Measurements from ENCODE around the gene SCCPDH. TPM values are rescaled to one million over a fixed set of nuclear protein-coding genes. Genes with fewer than 3 reads are reported as not detected.
"Not testable (repeated sequence)": the region's sequence is repeated elsewhere in the genome, so short reads cannot be mapped to it uniquely, and the experiment has no call there.

The SCCPDH gene
- total and polyA plus RNA-seq, 9 of the 15 experiments (the other 6 are each of a cell fraction or from before 2014, with no cell fraction given): 7.0 to 61.9 (median 38.3) TPM

DNA sequence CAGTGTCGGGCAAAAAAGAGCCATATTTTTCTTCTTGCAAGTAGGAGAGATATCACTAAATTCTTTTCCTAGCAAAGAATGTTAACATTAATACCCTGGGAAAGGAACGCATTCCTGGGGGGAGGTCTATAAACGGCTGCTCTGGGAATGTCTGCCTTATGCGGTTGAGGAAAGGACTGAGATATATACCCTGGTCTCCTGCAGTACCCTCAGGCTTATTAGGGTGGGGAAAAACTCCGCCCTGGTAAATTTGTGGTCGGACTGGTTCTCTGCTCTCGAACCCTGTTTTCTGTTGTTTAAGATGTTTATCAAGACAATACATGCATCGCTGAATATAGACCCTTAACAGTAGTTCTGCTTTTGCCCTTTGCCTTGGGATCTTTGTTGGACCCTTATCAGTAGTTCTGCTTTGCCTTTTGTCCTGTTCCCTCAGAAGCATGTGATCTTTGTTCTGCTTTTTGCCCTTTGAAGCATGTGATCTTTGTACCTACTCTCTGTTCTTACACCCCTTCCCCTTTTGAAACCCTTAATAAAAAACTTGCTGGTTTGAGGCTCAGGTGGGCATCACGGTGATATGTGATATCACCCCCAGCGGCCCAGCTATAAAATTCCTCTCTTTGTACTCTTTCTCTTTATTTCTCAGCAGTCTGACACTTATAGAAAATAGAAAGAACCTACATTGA lies 29.9 kb upstream of the SCCPDH start:
- H3K27ac ChIP-seq (ENCODE audit: extremely low read depth, low read depth, low read length); POLR2A ChIA-PET; BruUV-seq (replicated peaks); H3K9me3 ChIP-seq (replicated peaks; ENCODE audit: control insufficient read depth, insufficient read depth, low read depth, low read length); H3K27me3 ChIP-seq (ENCODE audit: control insufficient read depth in 2 of 2, insufficient read depth in 2 of 2, low read length in 2 of 2); CTCF ChIA-PET (ENCODE audit: low intra/inter-chr PET ratio); H3K9me1 ChIP-seq (ENCODE audit: control insufficient read depth, insufficient read depth, low read length); H3K4me3 ChIP-seq; H4K20me1 ChIP-seq (replicated peaks; ENCODE audit: control insufficient read depth, insufficient read depth, low read length); H3K4me2 ChIP-seq (ENCODE audit: insufficient read depth, low read length); H3K36me3 ChIP-seq (ENCODE audit: control insufficient read depth, insufficient read depth, low read length); H3K79me2 ChIP-seq (ENCODE audit: control insufficient read depth, insufficient read depth, low read length); ATAC-seq; H3K9ac ChIP-seq (ENCODE audit: insufficient read depth in 1 of 2, low read depth in 2 of 2, low read length in 2 of 2); H2AFZ ChIP-seq (ENCODE audit: low read depth, low read length); in situ Hi-C loops (cut with MboI); FAIRE-seq; DNase-seq (ENCODE audit: extremely low read depth in 1 of 4, low spot score in 3 of 4): not testable (repeated sequence)
- H3K4me1 ChIP-seq (replicated peaks in 1 of 2; ENCODE audit: control insufficient read depth in 2 of 2, insufficient read depth in 2 of 2, low read length in 2 of 2): peaks cover 6 to 16% of the 10 kb centered on the region in 2 experiments
- intact Hi-C loops (cut with micrococcal nuclease): loop anchor here (10.0 kb wide), 1 partner anchor 1540 kb away; the partner anchor contains the start of gene KIF26B
- TF ChIP-seq L3MBTL2 (IDR thresholded peaks at IDR 0.05): peak; percentile 66
- TF ChIP-seq SMARCE1 (IDR thresholded peaks at IDR 0.05): peak; percentile 46; the same call in 1 of the 2 replicates
- TF ChIP-seq ZNF445 (CRISPR knock-in tag; IDR thresholded peaks at IDR 0.05; ENCODE audit: low read depth): peak; percentile 58; the same call in 1 of the 2 replicates
- peak; percentile 75; the same call in 1 of the 2 replicates for TF ChIP-seq SOX6 (IDR thresholded peaks at IDR 0.05)
- 0 out of 4 replicates have a peak, but pooled peaks have one; percentile 31 to 39 for TF ChIP-seq TRIM24 (IDR thresholded peaks at IDR 0.05)
- 26% methylated on average over 10 of the region's 10 CpGs for WGBS (ENCODE audit: insufficient coverage, low coverage, missing lambda C conversion rate)

- H3K9me1 ChIP-seq (ENCODE audit: control insufficient read depth, insufficient read depth, low read length): no peaks in the 10 kb centered on the region
- no peak overlapping the region for H3K4me3 ChIP-seq
- H3K9ac ChIP-seq (ENCODE audit: insufficient read depth in 1 of 2, low read depth in 2 of 2, low read length in 2 of 2): no peak overlapping the region
- no peaks in the 10 kb centered on the region for H3K79me2 ChIP-seq (ENCODE audit: control insufficient read depth, insufficient read depth, low read length)
- no peak overlapping the region for H2AFZ ChIP-seq (ENCODE audit: low read depth, low read length)
- ChIA-PET CTCF (ENCODE audit: low intra/inter-chr PET ratio) (no interaction called here), POLR2A (no interaction called here)
- H3K27me3 ChIP-seq (ENCODE audit: control insufficient read depth in 2 of 2, insufficient read depth in 2 of 2, low read length in 2 of 2): no peaks in the 10 kb centered on the region
- FAIRE-seq (no peak), DNase-seq (ENCODE audit: extremely low read depth in 1 of 4, low spot score in 3 of 4) (no peak), ATAC-seq (no peak)
- H4K20me1 ChIP-seq (replicated peaks; ENCODE audit: control insufficient read depth, insufficient read depth, low read length): no peaks in the 10 kb centered on the region
- H3K27ac ChIP-seq (ENCODE audit: extremely low read depth, low read depth, low read length): no peak overlapping the region
- no peaks in the 10 kb centered on the region; the same call in 1 of the 2 replicates for H3K9me3 ChIP-seq (replicated peaks; ENCODE audit: control insufficient read depth, insufficient read depth, low read depth, low read length)
- WGBS (ENCODE audit: insufficient coverage, low coverage, missing lambda C conversion rate): 35% methylated on average over 3 of the region's 3 CpGs
- no TSS peak for BruUV-seq (replicated peaks)
- no peaks in the 10 kb centered on the region for H3K36me3 ChIP-seq (ENCODE audit: control insufficient read depth, insufficient read depth, low read length)
- H3K4me1 ChIP-seq (replicated peaks in 1 of 2; ENCODE audit: control insufficient read depth in 2 of 2, insufficient read depth in 2 of 2, low read length in 2 of 2): peaks cover 6 to 11% of the 10 kb centered on the region in 2 experiments; a peak in 4 of 5 replicates
- in situ Hi-C loops (cut with MboI) (loop anchor here (5.0 kb wide), 1 partner anchor 198 kb away; no protein-coding TSS in a partner anchor), intact Hi-C loops (cut with micrococcal nuclease) (loop anchor here (5.0 to 10.0 kb wide), 2 partner anchors 277 to 1540 kb away; partner anchors contain the start of gene KIF26B)
- no peak overlapping the region for H3K4me2 ChIP-seq (ENCODE audit: insufficient read depth, low read length)
- TF ChIP-seq MEF2A (IDR thresholded peaks at IDR 0.05; ENCODE audit: control insufficient read depth, low read depth, low read length) (no peak), ZNF57 (CRISPR knock-in tag; IDR thresholded peaks at IDR 0.05) (no peak), PYGO2 (tag; IDR thresholded peaks at IDR 0.05) (no peak), C11orf30 (IDR thresholded peaks at IDR 0.05; ENCODE audit: low read depth) (no peak), ZKSCAN8 (CRISPR knock-in tag; IDR thresholded peaks at IDR 0.05) (no peak), DIDO1 (tag; IDR thresholded peaks at IDR 0.05; ENCODE audit: low read depth) (no peak), CXXC5 (CRISPR knock-in tag; IDR thresholded peaks at IDR 0.05) (no peak), MAFG (tag; conservative IDR thresholded peaks at IDR 0.05) (no peak), NCOA4 (IDR thresholded peaks at IDR 0.05; ENCODE audit: partially characterized antibody) (no peak), SRF (CRISPR knock-in tag; IDR thresholded peaks at IDR 0.05) (no peak), LARP7 (IDR thresholded peaks at IDR 0.05) (no peak)
- TF ChIP-seq, protein P1, sequence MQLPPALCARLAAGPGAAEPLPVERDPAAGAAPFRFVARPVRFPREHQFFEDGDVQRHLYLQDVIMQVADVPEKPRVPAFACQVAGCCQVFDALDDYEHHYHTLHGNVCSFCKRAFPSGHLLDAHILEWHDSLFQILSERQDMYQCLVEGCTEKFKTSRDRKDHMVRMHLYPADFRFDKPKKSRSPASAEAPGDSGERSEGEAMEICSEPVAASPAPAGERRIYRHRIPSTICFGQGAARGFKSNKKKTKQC (CRISPR knock-in tag; IDR thresholded peaks at IDR 0.05): no peak
These were observed 29.1 kb upstream of the SCCPDH start for GRCh38 chr1:246695136-246695535.
